ENCODE results near the gene CDH23. TPM values are rescaled to one million over a fixed set of nuclear protein-coding genes. Genes with fewer than 3 reads are reported as not detected.

CDH23 gene
- total and polyA plus RNA-seq, 12 donors: 1.7 to 20.2 (median 7.8) TPM

- no peak for DNase-seq
- H3K27me3 ChIP-seq: no peaks in the 10 kb centered on the region
- peaks cover 0 to 8% of the 10 kb centered on the region in 2 donors for H3K4me1 ChIP-seq (replicated peaks in 1 of 2)
- no peaks in the 10 kb centered on the region for H3K36me3 ChIP-seq (replicated peaks in 1 of 2)
- no peaks in the 10 kb centered on the region for H3K9me3 ChIP-seq (replicated peaks in 1 of 3)
- intact Hi-C loops (cut with DNase I): no loop called here
- WGBS, 4 donors: 80 to 86% (median 82%) methylated on average over 10 to 17 of the region's 17 CpGs
- H3K4me3 ChIP-seq: no peak overlapping the region
- TF ChIP-seq, protein P1, sequence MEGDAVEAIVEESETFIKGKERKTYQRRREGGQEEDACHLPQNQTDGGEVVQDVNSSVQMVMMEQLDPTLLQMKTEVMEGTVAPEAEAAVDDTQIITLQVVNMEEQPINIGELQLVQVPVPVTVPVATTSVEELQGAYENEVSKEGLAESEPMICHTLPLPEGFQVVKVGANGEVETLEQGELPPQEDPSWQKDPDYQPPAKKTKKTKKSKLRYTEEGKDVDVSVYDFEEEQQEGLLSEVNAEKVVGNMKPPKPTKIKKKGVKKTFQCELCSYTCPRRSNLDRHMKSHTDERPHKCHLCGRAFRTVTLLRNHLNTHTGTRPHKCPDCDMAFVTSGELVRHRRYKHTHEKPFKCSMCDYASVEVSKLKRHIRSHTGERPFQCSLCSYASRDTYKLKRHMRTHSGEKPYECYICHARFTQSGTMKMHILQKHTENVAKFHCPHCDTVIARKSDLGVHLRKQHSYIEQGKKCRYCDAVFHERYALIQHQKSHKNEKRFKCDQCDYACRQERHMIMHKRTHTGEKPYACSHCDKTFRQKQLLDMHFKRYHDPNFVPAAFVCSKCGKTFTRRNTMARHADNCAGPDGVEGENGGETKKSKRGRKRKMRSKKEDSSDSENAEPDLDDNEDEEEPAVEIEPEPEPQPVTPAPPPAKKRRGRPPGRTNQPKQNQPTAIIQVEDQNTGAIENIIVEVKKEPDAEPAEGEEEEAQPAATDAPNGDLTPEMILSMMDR (IDR thresholded peaks at IDR 0.05): no peak
- no peak for TF ChIP-seq POLR2A (IDR thresholded peaks at IDR 0.05)
- no peak overlapping the region for H3K27ac ChIP-seq
Observed at GRCh38 chr10:71783917-71784678, 387.4 kb downstream of the CDH23 start.

DNA sequence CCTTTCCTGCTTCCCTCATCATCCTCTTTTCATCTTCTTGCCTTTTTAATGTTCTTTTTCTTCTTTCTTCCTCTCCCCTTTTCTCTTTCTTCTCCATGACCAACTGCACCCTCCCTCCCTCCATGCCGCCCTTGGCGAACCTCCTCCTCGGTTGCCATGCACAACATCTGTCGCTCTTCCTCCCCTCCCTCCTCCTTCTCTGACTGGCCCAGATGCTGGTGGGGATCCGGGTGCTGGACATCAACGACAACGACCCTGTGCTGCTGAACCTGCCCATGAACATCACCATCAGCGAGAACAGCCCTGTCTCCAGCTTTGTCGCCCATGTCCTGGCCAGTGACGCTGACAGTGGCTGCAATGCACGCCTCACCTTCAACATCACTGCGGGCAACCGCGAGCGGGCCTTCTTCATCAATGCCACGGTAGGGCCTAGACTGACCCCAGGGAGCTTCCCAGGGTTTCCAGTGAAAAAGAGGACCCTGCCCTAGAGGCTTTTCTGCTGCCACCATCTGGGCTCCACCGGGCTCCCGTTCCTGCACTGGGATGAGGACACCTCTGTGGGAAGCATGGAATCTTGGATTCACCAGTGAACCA is 388.1 kb downstream of the CDH23 start:
- DNase-seq: no peak
- Histone ChIP-seq H3K4me1 (replicated peaks in 1 of 2) (peaks cover 0 to 8% of the 10 kb centered on the region in 2 donors), H3K4me3 (no peak overlapping the region), H3K27ac (no peak overlapping the region), H3K36me3 (replicated peaks in 1 of 2) (no peaks in the 10 kb centered on the region), H3K27me3 (no peaks in the 10 kb centered on the region), H3K9me3 (replicated peaks in 1 of 3) (no peaks in the 10 kb centered on the region)
- WGBS, 4 donors: 91 to 93% (median 92%) methylated on average over 16 to 18 of the region's 18 CpGs
- intact Hi-C loops (cut with DNase I): no loop called here
- no peak for TF ChIP-seq POLR2A (IDR thresholded peaks at IDR 0.05)

- TF ChIP-seq, protein P1 (IDR thresholded peaks at IDR 0.05): no peak
- TF ChIP-seq POLR2A (IDR thresholded peaks at IDR 0.05): no peak
- 80 to 85% (median 82%) methylated on average over 2 to 8 of the region's 8 CpGs for WGBS, 4 donors
- Histone ChIP-seq H3K4me1 (replicated peaks in 1 of 2) (no peaks in the 10 kb centered on the region), H3K27me3 (no peaks in the 10 kb centered on the region), H3K27ac (no peak overlapping the region), H3K9me3 (replicated peaks in 1 of 3) (no peaks in the 10 kb centered on the region), H3K36me3 (replicated peaks in 1 of 2) (no peaks in the 10 kb centered on the region), H3K4me3 (no peak overlapping the region)
- intact Hi-C loops (cut with DNase I): no loop called here
- no peak for DNase-seq
Observed at GRCh38 chr10:71788954-71789353, 392.2 kb downstream of the CDH23 start.

DNA sequence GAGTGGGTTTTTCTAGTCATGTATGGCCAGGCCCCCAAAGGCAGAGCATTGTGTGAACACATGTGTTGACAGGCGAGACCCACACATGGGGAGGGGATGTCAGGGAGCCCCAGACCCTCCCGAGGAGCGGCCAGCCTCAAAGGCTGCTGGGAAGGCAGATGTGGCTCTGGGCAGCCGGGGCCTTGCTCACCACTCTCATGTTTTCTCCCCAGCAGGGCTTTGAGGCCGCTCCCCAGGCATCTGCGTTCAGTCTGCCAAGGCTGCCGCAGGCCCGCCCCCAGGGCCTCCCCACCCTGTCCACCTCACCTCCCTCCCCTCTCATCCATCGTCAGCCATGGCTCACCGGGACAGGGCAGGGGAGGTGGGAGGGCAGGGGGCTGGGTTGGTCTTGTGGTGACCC is 393.2 kb downstream of the CDH23 start:
- DNase-seq: no peak
- 64 to 75% (median 68%) methylated on average over 2 to 10 of the region's 10 CpGs for WGBS, 4 donors
- Histone ChIP-seq H3K27ac (no peak overlapping the region), H3K36me3 (replicated peaks in 1 of 2) (no peaks in the 10 kb centered on the region), H3K9me3 (replicated peaks in 1 of 3) (no peaks in the 10 kb centered on the region), H3K4me3 (no peak overlapping the region), H3K4me1 (replicated peaks in 1 of 2) (no peaks in the 10 kb centered on the region), H3K27me3 (no peaks in the 10 kb centered on the region)
- intact Hi-C loops (cut with DNase I): no loop called here
- TF ChIP-seq, protein P1 (IDR thresholded peaks at IDR 0.05): no peak
- no peak for TF ChIP-seq POLR2A (IDR thresholded peaks at IDR 0.05)

Measured in adrenal gland (tissue), 12 donors.